GM23338 (cell line): ENCODE results near the gene PPM1L.

Source experiments
- EZH2 ChIP-seq: fragments of 200-600 bp; sonication (generic); IDR thresholded peaks from one replicate; pipeline ENCODE4 v1.8.0; 2017; ENCODE audit warnings: antibody characterized with exemption, mild to moderate bottlenecking, low read depth; ENCODE audit not compliant: unreplicated experiment
- EZH2phosphoT487 ChIP-seq: fragments of 200-600 bp; sonication (generic); IDR thresholded peaks from one replicate; pipeline ENCODE4 v1.8.1; 2018; ENCODE audit warnings: antibody characterized with exemption; ENCODE audit not compliant: unreplicated experiment
- JUNB ChIP-seq: IDR thresholded peaks from one replicate; pipeline ENCODE4 v1.6.1; 2016; ENCODE audit warnings: antibody characterized with exemption; ENCODE audit not compliant: unreplicated experiment
- POLR2AphosphoS5 ChIP-seq: IDR thresholded peaks from 2 replicates; pipeline ENCODE4 v1.6.1; 2016; ENCODE audit warnings: antibody characterized with exemption, low read depth
- REST ChIP-seq: IDR thresholded peaks from one replicate; pipeline ENCODE4 v1.6.1; 2018; ENCODE audit warnings: antibody characterized with exemption; ENCODE audit not compliant: unreplicated experiment
- ZNF114 ChIP-seq: fragments of 250-450 bp; sonication (Bioruptor Pico); IDR thresholded peaks from 2 replicates; pipeline ENCODE4 v1.5.0; 2020; ENCODE audit warnings: mild to moderate bottlenecking, moderate library complexity
- TF ChIP-seq, protein P1 (sequence below), 2 experiments: fragments of 200-600 bp in 1 of 2; sonication (generic) in 1 of 2; conservative IDR thresholded peaks; 2 replicates each; pipeline versions ENCODE4 v1.5.1 to v1.6.1; 2016 to 2017; ENCODE audit warnings: antibody characterized with exemption in 2 of 2, low read depth in 2 of 2, mild to moderate bottlenecking in 2 of 2, moderate library complexity in 1 of 2

DNA sequence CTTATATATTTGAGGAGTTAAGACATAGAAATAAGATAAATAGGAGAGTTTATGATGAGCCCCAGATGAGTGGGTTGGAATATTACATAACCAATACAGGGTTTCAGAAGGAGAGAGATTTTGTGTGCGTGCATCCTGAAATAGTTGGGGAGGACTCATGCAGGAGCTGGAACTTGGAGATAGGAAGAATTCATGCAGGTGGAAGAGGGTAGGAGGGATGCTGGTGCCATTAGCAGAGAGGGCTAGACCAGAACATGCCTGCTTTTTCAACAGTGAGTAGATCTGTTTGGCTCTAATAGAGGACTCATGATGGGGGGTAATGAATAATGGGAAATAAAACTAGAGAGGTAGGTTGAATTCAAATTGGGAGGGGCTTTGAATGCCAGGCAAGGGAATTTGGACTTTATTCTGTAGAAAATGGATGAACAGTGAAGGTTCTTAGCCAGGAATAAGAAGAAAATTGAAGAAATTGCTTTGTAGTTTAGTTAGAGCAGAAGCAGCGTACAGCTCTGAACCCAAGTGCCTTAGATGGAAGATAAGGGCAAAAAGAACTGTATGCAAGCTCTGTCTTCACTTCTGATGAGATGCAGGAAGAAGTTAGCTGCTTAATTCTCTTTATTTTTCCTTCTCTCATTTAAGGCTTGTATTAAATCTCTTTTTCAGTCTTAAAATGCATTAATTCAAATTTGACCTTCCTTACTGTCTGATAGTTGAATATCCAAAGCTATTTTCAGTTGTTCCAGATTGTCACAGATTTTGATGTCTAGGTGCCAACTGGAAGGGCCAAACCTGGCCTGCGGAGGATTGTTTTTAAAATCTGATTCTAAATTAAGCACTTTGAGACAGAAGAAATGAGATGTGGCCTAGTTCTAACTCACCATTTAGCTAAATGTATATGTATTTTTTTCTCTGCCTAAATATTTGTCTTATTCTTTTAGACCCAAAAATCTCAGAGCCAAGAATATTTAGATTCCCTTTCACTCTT, 86.3 kb downstream of the PPM1L start:
- TF ChIP-seq POLR2AphosphoS5 (no peak), EZH2phosphoT487 (no peak), REST (no peak), JUNB (no peak), EZH2 (no peak), ZNF114 (CRISPR knock-in tag) (no peak)
- TF ChIP-seq, protein P1, sequence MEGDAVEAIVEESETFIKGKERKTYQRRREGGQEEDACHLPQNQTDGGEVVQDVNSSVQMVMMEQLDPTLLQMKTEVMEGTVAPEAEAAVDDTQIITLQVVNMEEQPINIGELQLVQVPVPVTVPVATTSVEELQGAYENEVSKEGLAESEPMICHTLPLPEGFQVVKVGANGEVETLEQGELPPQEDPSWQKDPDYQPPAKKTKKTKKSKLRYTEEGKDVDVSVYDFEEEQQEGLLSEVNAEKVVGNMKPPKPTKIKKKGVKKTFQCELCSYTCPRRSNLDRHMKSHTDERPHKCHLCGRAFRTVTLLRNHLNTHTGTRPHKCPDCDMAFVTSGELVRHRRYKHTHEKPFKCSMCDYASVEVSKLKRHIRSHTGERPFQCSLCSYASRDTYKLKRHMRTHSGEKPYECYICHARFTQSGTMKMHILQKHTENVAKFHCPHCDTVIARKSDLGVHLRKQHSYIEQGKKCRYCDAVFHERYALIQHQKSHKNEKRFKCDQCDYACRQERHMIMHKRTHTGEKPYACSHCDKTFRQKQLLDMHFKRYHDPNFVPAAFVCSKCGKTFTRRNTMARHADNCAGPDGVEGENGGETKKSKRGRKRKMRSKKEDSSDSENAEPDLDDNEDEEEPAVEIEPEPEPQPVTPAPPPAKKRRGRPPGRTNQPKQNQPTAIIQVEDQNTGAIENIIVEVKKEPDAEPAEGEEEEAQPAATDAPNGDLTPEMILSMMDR (conservative IDR thresholded peaks at IDR 0.05; ENCODE audit: low read depth in 2 of 2) = no peak
